Spinal cord (tissue), 10 donors: ENCODE results near the gene CREB5. TPM values are rescaled to one million over a fixed set of nuclear protein-coding genes. Genes with fewer than 3 reads are reported as not detected.

ENCODE experiments used
- DNase-seq, 6 donors: peaks; one replicate each; pipeline versions ENCODE4 v3.0.0 to v3.0.0-alpha.2; 2013 to 2015; ENCODE audit warnings: low spot score in 6 of 6, low read depth in 4 of 6
- H3K27ac ChIP-seq: one replicate; pipeline ENCODE4 v1.5.1; 2013; ENCODE audit warnings: low read depth, low read length, control low read depth
- H3K27me3 ChIP-seq: one replicate; pipeline ENCODE4 v1.6.1; 2013; ENCODE audit warnings: low read length; ENCODE audit not compliant: control insufficient read depth, insufficient read depth
- H3K36me3 ChIP-seq: one replicate; pipeline ENCODE4 v1.6.1; 2013; ENCODE audit warnings: low read length; ENCODE audit not compliant: control insufficient read depth, insufficient read depth
- H3K4me1 ChIP-seq: one replicate; pipeline ENCODE4 v1.6.1; 2013; ENCODE audit warnings: low read length; ENCODE audit not compliant: control insufficient read depth, insufficient read depth
- H3K4me3 ChIP-seq: one replicate; pipeline ENCODE4 v1.5.1; 2013; ENCODE audit warnings: low read depth, low read length, control low read depth
- H3K9me3 ChIP-seq: one replicate; pipeline ENCODE4 v1.6.1; 2013; ENCODE audit warnings: low read length; ENCODE audit not compliant: control insufficient read depth, insufficient read depth
- WGBS: methylation state at CpG from one replicate; pipeline ENCODE4 v1.1.5; 2013; ENCODE audit warnings: missing lambda C conversion rate; ENCODE audit not compliant: insufficient coverage; 5-methylcytosine and 5-hydroxymethylcytosine counted together
- long read RNA-seq, 4 donors: transcript quantifications; one replicate each; lab custom pipeline, GENCODE V29; 2026
- polyA plus RNA-seq, 2 donors: library from polyadenylated mRNA; unstranded; fragments of 120-200 nt; gene quantifications; one replicate each; pipeline ENCODE4 v1.2.1, GENCODE V29; 2013; ENCODE audit not compliant: insufficient read length in 2 of 2
- total RNA-seq, 2 donors: library from RNA; depleted of rRNA in 1 of 2; stranded (reverse); fragments of 120-200 nt in 1 of 2; fragments of >200 nt in 1 of 2; gene quantifications; one replicate each; pipeline versions ENCODE4 v1.2.3 to v1.2.4, GENCODE V29; 2013 to 2014
- donor health status: healthy.

Gene CREB5
- total RNA-seq (10 to 100 TPM; 16.4 to 34.3 TPM), polyA plus RNA-seq (10 to 100 TPM; 15.3 to 17.6 TPM)
- long read RNA-seq, donor 1, partial matches to known transcripts: 0 of 3 reads
- long read RNA-seq, donor 1, other reads (novel, unspliced or antisense): 0 of 3 reads
- long read RNA-seq, donor 2, partial matches to known transcripts: 0 of 1 reads
- long read RNA-seq, donor 2, other reads (novel, unspliced or antisense): 0 of 1 reads
- long read RNA-seq, donor 3, partial matches to known transcripts: 0 of 3 reads
- long read RNA-seq, donor 3, other reads (novel, unspliced or antisense): 0 of 3 reads
- long read RNA-seq, donor 4: 0 reads

- no CpG with 5 or more reads among the region's 8 CpGs for WGBS
- peak in 3 of 6 donors; percentile 22 to 82 (median 79) for DNase-seq
- H3K27ac ChIP-seq: no peak within 1 kb of the TSS
Observed at GRCh38 chr7:28411876-28412662, at the start of gene CREB5. Gene CREB5 (plus strand): TSS chr7:28412518. CDS start chr7:28412915, 397 bp downstream.

GRCh38 chr7:28362812-28363211 lies 49.5 kb upstream of the CREB5 start:
- no peak overlapping the region for H3K27ac ChIP-seq
- H3K4me1 ChIP-seq: no peaks in the 10 kb centered on the region
- no peak overlapping the region for H3K4me3 ChIP-seq
- no peaks in the 10 kb centered on the region for H3K27me3 ChIP-seq
- DNase-seq: no peak
- no peaks in the 10 kb centered on the region for H3K36me3 ChIP-seq
- H3K9me3 ChIP-seq: no peaks in the 10 kb centered on the region

More at GRCh38 chr7:28411876-28412662, at the start of gene CREB5:
- Histone ChIP-seq H3K27me3 (peaks cover 45% of the 10 kb centered on the region), H3K4me1 (peaks cover 23% of the 10 kb centered on the region), H3K36me3 (no peaks in the 10 kb centered on the region), H3K9me3 (no peaks in the 10 kb centered on the region), H3K4me3 (peak within 1 kb of the TSS; percentile 85)

- Histone ChIP-seq H3K4me1 (no peaks in the 10 kb centered on the region), H3K27ac (no peak overlapping the region), H3K9me3 (no peaks in the 10 kb centered on the region), H3K27me3 (no peaks in the 10 kb centered on the region), H3K4me3 (no peak overlapping the region), H3K36me3 (no peaks in the 10 kb centered on the region)
- 82% methylated on average over 1 of the region's 3 CpGs for WGBS
- no peak for DNase-seq
Observed at GRCh38 chr7:28364082-28364481, 48.2 kb upstream of the CREB5 start.

- 61% methylated on average over 3 of the region's 4 CpGs for WGBS
- no peaks in the 10 kb centered on the region for H3K27me3 ChIP-seq
- no peak overlapping the region for H3K27ac ChIP-seq
- no peaks in the 10 kb centered on the region for H3K4me1 ChIP-seq
- DNase-seq: no peak
- H3K9me3 ChIP-seq: no peaks in the 10 kb centered on the region
- no peaks in the 10 kb centered on the region for H3K36me3 ChIP-seq
- no peak overlapping the region for H3K4me3 ChIP-seq
Observed at GRCh38 chr7:28369523-28369922, 42.8 kb upstream of the CREB5 start.

GRCh38 chr7:28371846-28372245 lies 40.5 kb upstream of the CREB5 start:
- no peak for DNase-seq
- no peak overlapping the region for H3K27ac ChIP-seq
- WGBS: 38% methylated on average over 4 of the region's 7 CpGs
- no peaks in the 10 kb centered on the region for H3K4me1 ChIP-seq
- no peaks in the 10 kb centered on the region for H3K36me3 ChIP-seq
- H3K4me3 ChIP-seq: no peak overlapping the region
- H3K9me3 ChIP-seq: no peaks in the 10 kb centered on the region
- H3K27me3 ChIP-seq: no peaks in the 10 kb centered on the region

- DNase-seq: no peak
- Histone ChIP-seq H3K9me3 (no peaks in the 10 kb centered on the region), H3K27me3 (no peaks in the 10 kb centered on the region), H3K4me1 (no peaks in the 10 kb centered on the region), H3K4me3 (no peak overlapping the region), H3K27ac (no peak overlapping the region), H3K36me3 (no peaks in the 10 kb centered on the region)
- no CpG with 5 or more reads among the region's 3 CpGs for WGBS
Observed at GRCh38 chr7:28373990-28374389, 38.3 kb upstream of the CREB5 start.

- H3K4me1 ChIP-seq: no peaks in the 10 kb centered on the region
- no peak for DNase-seq
- no CpG with 5 or more reads among the region's 1 CpG for WGBS
Observed at GRCh38 chr7:28375729-28376128, 36.6 kb upstream of the CREB5 start.

GRCh38 chr7:28376634-28377033 lies 35.7 kb upstream of the CREB5 start:
- DNase-seq: no peak
- WGBS: 100% methylated on average over 2 of the region's 2 CpGs

More at GRCh38 chr7:28375729-28376128, 36.6 kb upstream of the CREB5 start:
- Histone ChIP-seq H3K36me3 (no peaks in the 10 kb centered on the region), H3K4me3 (no peak overlapping the region), H3K27me3 (no peaks in the 10 kb centered on the region), H3K9me3 (no peaks in the 10 kb centered on the region), H3K27ac (no peak overlapping the region)

GRCh38 chr7:28378574-28379149 lies 33.7 kb upstream of the CREB5 start:
- Histone ChIP-seq H3K27ac (no peak overlapping the region), H3K4me1 (no peaks in the 10 kb centered on the region), H3K9me3 (no peaks in the 10 kb centered on the region), H3K4me3 (no peak overlapping the region), H3K27me3 (no peaks in the 10 kb centered on the region), H3K36me3 (no peaks in the 10 kb centered on the region)
- DNase-seq: no peak
- WGBS: no CpG with 5 or more reads among the region's 3 CpGs

More at GRCh38 chr7:28376634-28377033, 35.7 kb upstream of the CREB5 start:
- Histone ChIP-seq H3K36me3 (no peaks in the 10 kb centered on the region), H3K4me1 (no peaks in the 10 kb centered on the region), H3K4me3 (no peak overlapping the region), H3K27ac (no peak overlapping the region), H3K27me3 (no peaks in the 10 kb centered on the region), H3K9me3 (no peaks in the 10 kb centered on the region)
